ENCODE measurements around the gene PDE1C.

Gene PDE1C

DNA sequence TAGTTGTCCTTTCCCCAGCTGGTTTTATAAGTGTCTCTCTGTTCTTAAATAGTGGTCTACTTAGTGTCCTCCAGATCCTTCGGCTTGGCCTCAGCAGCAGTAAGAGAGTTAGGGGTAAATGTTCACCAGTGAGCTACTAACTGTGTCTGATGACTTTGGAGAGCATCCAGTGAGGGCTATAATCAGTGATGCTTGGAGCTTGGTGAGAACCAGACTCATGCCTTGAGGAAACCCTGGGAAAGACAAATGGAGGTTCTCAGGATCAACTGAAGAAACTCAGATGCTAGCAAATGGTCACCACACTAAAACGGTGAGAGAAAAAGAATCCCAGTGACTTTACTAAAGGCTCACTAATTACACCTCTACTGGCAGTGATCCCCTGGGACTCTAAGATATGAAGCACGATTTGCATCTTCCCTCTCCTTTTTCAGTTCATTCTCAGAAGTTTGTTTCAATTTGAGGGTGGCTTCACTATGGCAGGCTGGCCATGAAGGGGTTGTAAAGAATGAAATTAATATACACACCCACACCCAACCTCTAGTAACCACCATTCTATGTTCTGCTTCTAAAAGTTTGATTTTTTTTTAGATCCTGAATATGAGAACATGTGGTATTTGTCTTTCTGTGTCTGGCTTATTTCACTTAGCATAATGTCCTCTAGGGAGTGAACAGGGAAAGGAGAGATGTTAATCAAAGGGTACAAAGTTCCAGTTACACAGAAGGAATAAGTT, 177.9 kb downstream of the PDE1C start:
- no peak for DNase-seq (ENCODE audit: low spot score)

- no peak for DNase-seq (ENCODE audit: low spot score)
Measured at GRCh38 chr7:31890766-31891165, 179.4 kb downstream of the PDE1C start.

- DNase-seq (ENCODE audit: low spot score) = no peak
Measured at GRCh38 chr7:31890198-31890597, 180.0 kb downstream of the PDE1C start.

DNA sequence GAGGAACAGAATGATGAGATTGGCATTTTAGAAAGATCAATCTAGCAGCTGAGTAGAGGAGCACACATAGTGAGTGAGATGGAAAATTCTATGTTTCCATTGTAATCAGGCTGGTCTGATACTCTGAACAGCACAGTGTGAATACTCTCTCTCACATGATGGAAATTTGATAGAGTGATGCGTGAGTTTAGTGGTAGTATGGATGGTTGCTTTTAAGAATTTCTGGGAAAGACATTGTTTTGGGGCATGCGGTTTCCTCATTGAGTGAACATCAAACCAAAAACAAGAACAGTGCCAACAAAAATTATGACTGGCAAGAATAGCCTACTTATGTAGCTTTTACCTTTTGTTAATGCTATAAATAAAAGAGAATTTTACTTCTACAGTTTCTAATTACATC, 183.2 kb downstream of the PDE1C start:
- DNase-seq (ENCODE audit: low spot score) = no peak

DNA sequence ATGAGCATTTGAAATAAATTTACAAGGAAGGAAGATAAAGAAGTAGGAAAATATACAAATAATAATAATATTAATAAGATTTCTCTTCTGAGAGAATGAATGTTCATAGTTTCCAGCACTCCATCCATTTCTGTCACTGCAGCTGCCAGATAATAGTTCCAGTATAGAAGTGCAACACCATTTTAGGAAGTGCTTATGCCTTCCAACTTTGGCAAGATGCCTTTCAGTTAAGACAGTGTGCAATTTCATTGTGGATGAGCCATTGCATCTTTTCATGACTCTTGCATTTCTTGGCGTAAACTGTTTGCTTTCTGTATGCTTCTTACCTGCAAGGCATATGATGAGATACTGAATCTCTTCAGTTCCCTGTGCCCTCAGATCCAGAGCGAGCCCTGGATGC, 185.0 kb downstream of the PDE1C start:
- DNase-seq (ENCODE audit: low spot score) = no peak

DNA sequence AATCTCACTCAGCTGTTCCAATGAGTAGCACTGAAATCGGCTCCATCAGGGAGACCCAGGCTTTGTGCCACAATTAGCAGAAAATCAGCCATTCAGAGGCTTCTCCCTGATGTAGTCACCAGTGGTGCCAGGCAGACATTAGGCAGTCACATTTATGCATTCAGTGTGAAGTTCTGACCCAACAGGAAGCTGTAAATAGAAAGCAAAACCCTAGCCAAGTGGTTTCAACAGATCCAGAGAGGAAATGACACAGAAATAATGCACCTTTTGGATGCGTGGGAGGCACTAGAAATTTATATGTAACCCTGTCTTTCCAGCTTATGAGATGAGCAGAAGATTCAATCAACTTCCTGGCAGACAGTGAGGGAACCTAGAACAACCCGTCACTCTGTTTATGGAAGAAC, 186.4 kb downstream of the PDE1C start:
- DNase-seq (ENCODE audit: low spot score) = peak; percentile 11

DNA sequence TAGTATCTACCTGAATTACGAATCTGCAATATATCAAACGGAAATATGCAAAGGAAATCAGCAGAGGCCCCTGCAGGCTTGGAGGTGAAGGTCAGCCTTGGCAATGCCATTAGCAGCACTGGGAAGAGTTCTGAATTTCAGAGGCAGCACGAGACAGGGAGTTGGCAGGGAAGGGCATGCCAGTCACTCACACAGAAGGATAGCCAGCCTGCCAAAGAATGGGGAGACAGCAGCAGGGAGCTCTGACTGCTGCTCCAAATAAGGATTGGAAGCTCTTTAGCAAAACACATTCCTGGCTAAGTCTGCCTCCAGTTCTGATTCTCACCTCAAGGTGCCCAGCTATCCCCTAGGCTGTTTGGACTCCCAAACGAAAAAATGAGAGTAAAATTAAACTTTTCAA, 188.0 kb downstream of the PDE1C start:
- no peak for DNase-seq (ENCODE audit: low spot score)

DNA sequence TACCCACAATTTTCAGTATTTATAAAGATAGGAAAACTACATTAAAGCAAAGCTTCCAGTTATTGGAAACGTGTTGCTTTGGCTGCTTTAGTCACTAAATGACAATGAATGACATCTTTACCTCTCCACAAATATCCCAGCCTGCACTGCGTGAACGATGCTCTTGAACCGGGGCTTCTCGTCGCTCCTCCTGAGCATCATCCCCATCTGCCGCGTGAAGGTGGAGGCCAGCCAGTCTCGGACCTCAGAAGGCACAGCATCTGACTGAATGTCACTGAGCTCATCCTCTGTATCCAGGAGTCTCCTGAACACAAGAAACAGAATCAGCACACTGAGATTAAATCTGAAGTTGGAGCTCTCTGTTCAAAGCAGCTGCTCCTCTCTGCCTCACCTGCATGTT, 191.3 kb downstream of the PDE1C start:
- no peak for DNase-seq (ENCODE audit: low spot score)

DNA sequence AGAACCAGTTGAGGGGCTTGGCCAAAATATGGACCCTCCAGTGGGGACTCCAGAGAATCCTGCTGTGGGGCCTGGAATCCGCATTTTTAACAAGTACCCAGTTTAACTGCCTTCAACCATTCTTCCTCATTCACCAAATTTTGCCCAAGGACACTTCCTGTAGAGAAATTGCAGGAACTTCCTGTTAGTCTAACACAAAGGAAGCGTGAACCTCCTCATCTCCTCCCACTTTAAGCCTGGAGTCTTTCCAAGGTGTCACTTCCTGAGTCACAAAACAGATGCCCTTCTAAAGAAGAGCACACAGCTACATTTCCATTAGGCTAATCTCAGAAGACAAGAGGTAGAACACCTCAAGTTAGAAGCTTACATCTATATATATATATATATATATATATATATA, 194.8 kb downstream of the PDE1C start:
- DNase-seq (ENCODE audit: low spot score) = no peak

- DNase-seq (ENCODE audit: low spot score) = no peak
Measured at GRCh38 chr7:31874631-31875386, 195.4 kb downstream of the PDE1C start.

- DNase-seq (ENCODE audit: low spot score) = no peak
Measured at GRCh38 chr7:31873816-31874597, 196.2 kb downstream of the PDE1C start.

GRCh38 chr7:31872545-31873370, 197.4 kb downstream of the PDE1C start:
- no peak for DNase-seq (ENCODE audit: low spot score)

GRCh38 chr7:31864646-31865045, 205.6 kb downstream of the PDE1C start:
- no peak for DNase-seq (ENCODE audit: low spot score)

- no peak for DNase-seq (ENCODE audit: low spot score)
Measured at GRCh38 chr7:31860925-31861324, 209.3 kb downstream of the PDE1C start.

DNA sequence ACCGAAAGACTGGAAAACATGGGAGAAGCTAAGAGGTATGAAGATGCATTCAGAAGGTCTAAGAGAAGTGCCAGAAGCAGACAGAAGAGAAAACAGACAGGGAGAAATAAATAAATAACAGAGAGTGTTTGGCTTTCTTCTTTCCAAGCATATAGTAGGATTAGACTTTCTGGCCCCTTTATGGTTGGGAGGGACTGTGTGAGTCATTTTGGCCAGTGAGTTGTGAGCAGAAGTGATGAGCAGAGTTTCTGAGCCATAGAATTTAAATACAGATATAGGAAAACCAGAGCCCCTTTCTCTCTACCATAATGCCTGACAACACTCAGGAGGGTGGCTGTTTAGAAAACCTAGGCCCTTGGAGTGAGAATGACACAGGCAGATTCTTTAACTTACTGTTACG, 212.2 kb downstream of the PDE1C start:
- DNase-seq (ENCODE audit: low spot score) = no peak

- DNase-seq (ENCODE audit: low spot score) = no peak
Measured at GRCh38 chr7:31857172-31857571, 213.0 kb downstream of the PDE1C start.

- no peak for DNase-seq (ENCODE audit: low spot score)
Measured at GRCh38 chr7:31856337-31856736, 213.9 kb downstream of the PDE1C start.

GRCh38 chr7:31855530-31855929, 214.7 kb downstream of the PDE1C start:
- no peak for DNase-seq (ENCODE audit: low spot score)

DNA sequence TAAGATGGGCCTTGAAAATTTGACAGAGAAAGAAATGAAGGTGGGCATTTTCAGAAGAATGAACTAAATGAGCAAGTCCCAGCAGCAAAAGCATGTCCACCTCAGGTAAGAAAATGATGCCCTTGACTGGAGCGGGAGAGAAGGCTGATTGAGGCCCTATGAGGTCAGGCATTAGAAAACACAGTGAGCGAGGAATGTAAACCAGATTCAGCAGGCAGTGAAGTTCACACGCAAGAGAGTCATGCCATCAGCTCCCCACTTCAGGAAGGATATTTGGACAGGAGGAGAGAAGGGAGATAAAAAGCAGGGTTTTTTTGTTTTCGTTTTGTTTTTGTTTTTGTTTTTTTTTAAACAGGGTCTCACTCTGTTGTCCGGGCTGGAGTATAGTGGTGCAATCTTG, 216.8 kb downstream of the PDE1C start:
- DNase-seq (ENCODE audit: low spot score) = no peak

DNA sequence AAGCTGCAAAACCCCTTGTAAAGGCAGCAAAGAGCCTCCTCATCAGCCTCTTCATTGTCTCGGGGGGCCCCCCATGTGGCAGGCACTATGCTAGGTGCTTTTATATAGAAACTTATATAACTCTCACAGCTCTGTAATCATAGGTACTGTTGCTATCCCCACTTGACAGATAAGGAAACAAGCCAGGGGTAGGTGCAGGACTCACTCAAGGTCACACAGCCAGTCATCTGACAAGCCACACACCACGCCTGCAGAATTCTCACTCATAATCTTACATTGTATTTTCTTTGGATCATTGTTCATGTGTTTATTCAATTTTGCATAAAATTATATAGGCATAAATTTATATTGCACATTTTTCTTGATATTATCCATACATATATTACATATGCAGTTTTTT, 217.7 kb downstream of the PDE1C start:
- DNase-seq (ENCODE audit: low spot score) = no peak

- DNase-seq (ENCODE audit: low spot score) = no peak
Measured at GRCh38 chr7:31851119-31851518, 219.1 kb downstream of the PDE1C start.

- no peak for DNase-seq (ENCODE audit: low spot score)
Measured at GRCh38 chr7:31850601-31851000, 219.6 kb downstream of the PDE1C start.
